ENCODE data around the gene GJC2. TPM values are rescaled to one million over a fixed set of nuclear protein-coding genes. Genes with fewer than 3 reads are reported as not detected.
"Not testable (repeated sequence)": the region's sequence is repeated elsewhere in the genome, so short reads cannot be mapped to it uniquely, and the experiment has no call there.

The GJC2 gene
- total RNA-seq, 2 donors from 2014 or later: 1.9 to 4.1 TPM

- 12% methylated on average over 15 of the region's 15 CpGs for WGBS
- peak overlapping the region; percentile 92 to 93 for H3K27ac ChIP-seq
Observed at GRCh38 chr1:228109962-228110488, 39.7 kb upstream of the GJC2 start.

GRCh38 chr1:228110556-228110955 lies 39.2 kb upstream of the GJC2 start:
- Histone ChIP-seq H3K27me3 (replicated peaks; ENCODE audit: insufficient read depth) (no peaks in the 10 kb centered on the region), H3K4me3 (no peak overlapping the region), H3K27ac (peak overlapping the region in 1 of 2 donors; percentile 93), H3K4me1 (replicated peaks) (peaks cover 3% of the 10 kb centered on the region), H3K36me3 (no peaks in the 10 kb centered on the region), H3K9me3 (no peaks in the 10 kb centered on the region)
- intact Hi-C loops (cut with DNase I): no loop called here
- TF ChIP-seq CTCF (IDR thresholded peaks at IDR 0.05) (no peak), POLR2A (IDR thresholded peaks at IDR 0.05) (no peak), POLR2AphosphoS5 (IDR thresholded peaks at IDR 0.05) (no peak)
- no peak for DNase-seq (ENCODE audit: low spot score)
- 94% methylated on average over 7 of the region's 7 CpGs for WGBS

More at GRCh38 chr1:228109962-228110488, 39.7 kb upstream of the GJC2 start:
- Histone ChIP-seq H3K4me3 (peak overlapping the region; percentile 83 to 96), H3K27me3 (replicated peaks; ENCODE audit: insufficient read depth) (no peaks in the 10 kb centered on the region), H3K9me3 (no peaks in the 10 kb centered on the region), H3K4me1 (replicated peaks) (peaks cover 3% of the 10 kb centered on the region), H3K36me3 (no peaks in the 10 kb centered on the region)
- DNase-seq (ENCODE audit: low spot score): no peak
- intact Hi-C loops (cut with DNase I): loop anchor here (2.0 to 5.0 kb wide), 2 partner anchors 27 to 37 kb away; partner anchors contain the start of genes ARF1 and GJC2
- TF ChIP-seq POLR2AphosphoS5 (IDR thresholded peaks at IDR 0.05) (no peak), POLR2A (IDR thresholded peaks at IDR 0.05) (no peak), CTCF (IDR thresholded peaks at IDR 0.05) (no peak)

GRCh38 chr1:228111315-228111714 lies 38.4 kb upstream of the GJC2 start:
- DNase-seq (ENCODE audit: low spot score); H3K27ac ChIP-seq; H3K4me3 ChIP-seq; H3K4me1 ChIP-seq (replicated peaks); H3K27me3 ChIP-seq (replicated peaks; ENCODE audit: insufficient read depth); H3K36me3 ChIP-seq; intact Hi-C loops (cut with DNase I); H3K9me3 ChIP-seq: not testable (repeated sequence)
- 91% methylated on average over 6 of the region's 6 CpGs for WGBS

- 87% methylated on average over 7 of the region's 7 CpGs for WGBS
- Histone ChIP-seq H3K4me1 (replicated peaks) (peaks cover 3% of the 10 kb centered on the region), H3K36me3 (no peaks in the 10 kb centered on the region), H3K27me3 (replicated peaks; ENCODE audit: insufficient read depth) (no peaks in the 10 kb centered on the region), H3K4me3 (no peak overlapping the region), H3K9me3 (no peaks in the 10 kb centered on the region), H3K27ac (no peak overlapping the region)
- TF ChIP-seq POLR2A (IDR thresholded peaks at IDR 0.05): no peak
- TF ChIP-seq POLR2AphosphoS5 (IDR thresholded peaks at IDR 0.05): no peak
- no peak for TF ChIP-seq CTCF (IDR thresholded peaks at IDR 0.05)
- no peak for DNase-seq (ENCODE audit: low spot score)
- intact Hi-C loops (cut with DNase I): no loop called here
Observed at GRCh38 chr1:228112167-228112566, 37.6 kb upstream of the GJC2 start.

- Histone ChIP-seq H3K36me3 (no peaks in the 10 kb centered on the region), H3K27me3 (replicated peaks; ENCODE audit: insufficient read depth) (no peaks in the 10 kb centered on the region), H3K4me1 (replicated peaks) (peaks cover 3% of the 10 kb centered on the region), H3K9me3 (no peaks in the 10 kb centered on the region), H3K27ac (no peak overlapping the region), H3K4me3 (no peak overlapping the region)
- intact Hi-C loops (cut with DNase I): no loop called here
- no peak for TF ChIP-seq POLR2A (IDR thresholded peaks at IDR 0.05)
- TF ChIP-seq POLR2AphosphoS5 (IDR thresholded peaks at IDR 0.05): no peak
- TF ChIP-seq CTCF (IDR thresholded peaks at IDR 0.05): no peak
- DNase-seq (ENCODE audit: low spot score): no peak
- WGBS: 97% methylated on average over 1 of the region's 1 CpG
Observed at GRCh38 chr1:228112617-228113016, 37.1 kb upstream of the GJC2 start.

All from prostate gland (tissue), 2 donors.